H9 (cell line): ENCODE measurements around the gene CLSTN3. TPM values are rescaled to one million over a fixed set of nuclear protein-coding genes. Genes with fewer than 3 reads are reported as not detected.

ENCODE experiments used
- DNase-seq: peaks from one replicate; pipeline ENCODE4 v3.0.0-alpha.2; 2017
- H2AFZ ChIP-seq: one replicate; pipeline ENCODE4 v1.6.1; 2013; ENCODE audit warnings: mild to moderate bottlenecking, low read length, control low read depth, moderate library complexity
- H2AK5ac ChIP-seq: 2 replicates; pipeline ENCODE4 v1.6.1; 2013; ENCODE audit warnings: low read length, control low read depth, mixed read lengths; ENCODE audit not compliant: insufficient read length
- H2BK120ac ChIP-seq: one replicate; pipeline ENCODE4 v1.6.1; 2013; ENCODE audit warnings: low read depth, mild to moderate bottlenecking, low read length, control low read depth, inconsistent platforms; ENCODE audit not compliant: poor library complexity, severe bottlenecking
- H2BK12ac ChIP-seq: 2 replicates; pipeline ENCODE4 v1.6.1; 2013; ENCODE audit warnings: low read length, control low read depth, mixed read lengths, low read depth; ENCODE audit not compliant: insufficient read length
- H2BK15ac ChIP-seq: 2 replicates; pipeline ENCODE4 v1.6.1; 2013; ENCODE audit warnings: low read depth, low read length, control low read depth
- H2BK20ac ChIP-seq: one replicate; pipeline ENCODE4 v1.6.1; 2013; ENCODE audit warnings: low read depth, mild to moderate bottlenecking, low read length, control low read depth, inconsistent platforms; ENCODE audit not compliant: poor library complexity, severe bottlenecking
- H2BK5ac ChIP-seq: 2 replicates; pipeline ENCODE4 v1.6.1; 2013; ENCODE audit warnings: low read length, control low read depth, mixed read lengths; ENCODE audit not compliant: insufficient read length
- H3K14ac ChIP-seq: 2 replicates; pipeline ENCODE4 v1.6.1; 2013; ENCODE audit warnings: low read length, control low read depth; ENCODE audit not compliant: insufficient read depth
- H3K18ac ChIP-seq: 2 replicates; pipeline ENCODE4 v1.6.1; 2013; ENCODE audit warnings: low read depth, mild to moderate bottlenecking, mixed read lengths, low read length, control low read depth; ENCODE audit not compliant: insufficient read length
- H3K23ac ChIP-seq: 2 replicates; pipeline ENCODE4 v1.6.1; 2013; ENCODE audit warnings: low read length, control low read depth, mixed read lengths, low read depth; ENCODE audit not compliant: insufficient read length
- H3K23me2 ChIP-seq: 2 replicates; pipeline ENCODE4 v1.6.1; 2013; ENCODE audit warnings: low read depth, mild to moderate bottlenecking, mixed read lengths, low read length, control low read depth; ENCODE audit not compliant: insufficient read length, poor library complexity, severe bottlenecking
- H3K27ac ChIP-seq: 2 replicates; pipeline ENCODE4 v1.5.1; 2013; ENCODE audit warnings: low read length, control low read depth, mixed read lengths, low read depth; ENCODE audit not compliant: insufficient read length
- H3K27me3 ChIP-seq: 2 replicates; pipeline ENCODE4 v1.6.1; 2013; ENCODE audit warnings: low read length, control low read depth, inconsistent platforms; ENCODE audit not compliant: insufficient read depth
- H3K4ac ChIP-seq: 2 replicates; pipeline ENCODE4 v1.6.1; 2013; ENCODE audit warnings: low read depth, mild to moderate bottlenecking, control low read depth, inconsistent platforms, low read length, moderate library complexity
- H3K4me1 ChIP-seq: 2 replicates; pipeline ENCODE4 v1.6.1; 2013; ENCODE audit warnings: low read length, control low read depth, inconsistent platforms; ENCODE audit not compliant: insufficient read depth
- H3K4me2 ChIP-seq: 2 replicates; pipeline ENCODE4 v1.6.1; 2013; ENCODE audit warnings: low read length, control low read depth, mixed read lengths; ENCODE audit not compliant: insufficient read length, insufficient read depth
- H3K56ac ChIP-seq: 2 replicates; pipeline ENCODE4 v1.6.1; 2013; ENCODE audit warnings: low read depth, mild to moderate bottlenecking, mixed read lengths, low read length, control low read depth; ENCODE audit not compliant: insufficient read length
- H3K79me1 ChIP-seq: 2 replicates; pipeline ENCODE4 v1.6.1; 2013; ENCODE audit warnings: low read depth, mild to moderate bottlenecking, moderate library complexity, low read length, control low read depth, inconsistent platforms; ENCODE audit not compliant: insufficient read depth, poor library complexity, severe bottlenecking
- H3K79me2 ChIP-seq: 2 replicates; pipeline ENCODE4 v1.6.1; 2013; ENCODE audit warnings: low read length, control low read depth, inconsistent platforms; ENCODE audit not compliant: insufficient read depth
- H3K9ac ChIP-seq: 2 replicates; pipeline ENCODE4 v1.6.1; 2013; ENCODE audit warnings: low read length, control low read depth, mixed read lengths; ENCODE audit not compliant: insufficient read length; ENCODE audit errors: extremely low read depth
- H3K9me3 ChIP-seq: one replicate; pipeline ENCODE4 v1.6.1; 2013; ENCODE audit warnings: low read depth, low read length, inconsistent platforms; ENCODE audit not compliant: control insufficient read depth
- H3T11ph ChIP-seq: one replicate; pipeline ENCODE4 v1.6.1; 2013; ENCODE audit warnings: mild to moderate bottlenecking, low read length, control low read depth, inconsistent platforms
- H4K20me1 ChIP-seq: one replicate; pipeline ENCODE4 v1.6.1; 2013; ENCODE audit not compliant: control insufficient read depth, insufficient read length, insufficient read depth
- H4K5ac ChIP-seq: 2 replicates; pipeline ENCODE4 v1.6.1; 2013; ENCODE audit warnings: low read depth, mild to moderate bottlenecking, mixed read lengths, low read length, control low read depth; ENCODE audit not compliant: insufficient read length
- H4K8ac ChIP-seq: replicated peaks from 2 replicates; pipeline ENCODE4 v1.6.1; 2013; ENCODE audit warnings: low read length, control low read depth, mixed read lengths, low read depth; ENCODE audit not compliant: insufficient read length
- H4K91ac ChIP-seq: 2 replicates; pipeline ENCODE4 v1.6.1; 2013; ENCODE audit warnings: low read depth, mild to moderate bottlenecking, moderate library complexity, mixed read lengths, low read length, control low read depth; ENCODE audit not compliant: insufficient read length
- H3K27ac Mint-ChIP-seq, 3 experiments: 2 replicates in 2 of 3; 3 replicates in 1 of 3; pipeline ENCODE4 v1.8.0; 2020 to 2021; ENCODE audit warnings: mixed read lengths in 3 of 3, mild to moderate bottlenecking in 1 of 3, moderate library complexity in 1 of 3
- H3K27me3 Mint-ChIP-seq: 2 replicates; pipeline ENCODE4 v1.8.0; 2021; ENCODE audit warnings: low read depth, mild to moderate bottlenecking, moderate library complexity, mixed read lengths
- H3K36me3 Mint-ChIP-seq, 3 experiments: 2 replicates in 2 of 3; 3 replicates in 1 of 3; pipeline ENCODE4 v1.8.0; 2020 to 2021; ENCODE audit warnings: low read depth in 3 of 3, mixed read lengths in 3 of 3; ENCODE audit not compliant: insufficient read depth in 1 of 3
- H3K4me1 Mint-ChIP-seq, 2 experiments: 2 replicates each; pipeline ENCODE4 v1.8.0; 2020; ENCODE audit warnings: mixed read lengths in 2 of 2
- H3K4me3 Mint-ChIP-seq, 2 experiments: 2 replicates in 1 of 2; 3 replicates in 1 of 2; pipeline ENCODE4 v1.8.0; 2020 to 2021; ENCODE audit warnings: mild to moderate bottlenecking in 2 of 2, mixed read lengths in 2 of 2, moderate library complexity in 1 of 2
- H3K9me3 Mint-ChIP-seq, 2 experiments: 2 replicates in 1 of 2; 3 replicates in 1 of 2; pipeline ENCODE4 v1.8.0; 2020; ENCODE audit warnings: mild to moderate bottlenecking in 2 of 2, mixed read lengths in 2 of 2, moderate library complexity in 1 of 2
- WGBS: extraction: QIAGEN DNeasy Blood & Tissue Kit; methylation state at CpG from one replicate; pipeline ENCODE4 v1.1.7; 2013; ENCODE audit warnings: missing lambda C conversion rate, low lambda C conversion rate, mixed read lengths; ENCODE audit not compliant: insufficient read length; ENCODE audit errors: extremely low coverage; 5-methylcytosine and 5-hydroxymethylcytosine counted together
- total RNA-seq: library from RNA; stranded (reverse); gene quantifications from 2 replicates; pipeline ENCODE4 v1.2.1, GENCODE V29; 2021
- TF ChIP-seq, protein P1 (sequence below): fragments of 200-600 bp; sonication (generic); conservative IDR thresholded peaks from 3 replicates; pipeline ENCODE4 v1.8.0; 2021; ENCODE audit warnings: antibody characterized with exemption, mild to moderate bottlenecking

The CLSTN3 gene
- total RNA-seq, 1 experiment from 2014 or later, result 26.2 TPM

DNA sequence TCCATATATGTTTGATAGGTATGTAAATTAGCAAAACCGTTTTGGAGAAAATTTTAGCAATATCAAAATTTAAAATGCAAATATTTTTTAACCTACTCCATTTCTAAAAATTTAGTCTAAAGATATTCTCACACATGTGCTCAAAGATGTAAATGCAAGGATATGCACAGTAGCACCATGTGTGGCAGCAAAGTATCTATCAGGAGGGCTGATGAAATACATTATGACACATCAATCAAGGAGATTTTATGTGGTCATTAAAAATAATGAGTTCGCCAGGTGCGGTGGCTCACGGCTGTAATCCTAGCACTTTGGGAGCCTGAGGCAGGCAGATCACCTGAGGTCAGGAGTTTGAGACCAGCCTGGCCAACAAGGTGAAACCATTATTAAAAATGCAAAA is 29.9 kb upstream of the CLSTN3 start:
- H3K4ac ChIP-seq, result no peak overlapping the region

More for the DNA sequence above, 29.9 kb upstream of the CLSTN3 start:
- H2BK20ac ChIP-seq, result no peak overlapping the region
- H3K9ac ChIP-seq, result no peak overlapping the region
- no peaks in the 10 kb centered on the region for H3K23me2 ChIP-seq
- no peak overlapping the region for H3K14ac ChIP-seq
- no peaks in the 10 kb centered on the region for H3K79me1 ChIP-seq
- no peak overlapping the region for H3K27ac ChIP-seq
- H3K36me3 Mint-ChIP-seq, result peaks cover 7 to 30% (median 17%) of the 10 kb centered on the region in 3 experiments; a peak in 6 of 7 replicates
- H2BK120ac ChIP-seq, result no peak overlapping the region
- H2AK5ac ChIP-seq, result no peak overlapping the region
- peaks cover 8 to 11% of the 10 kb centered on the region in 2 experiments for H3K4me1 Mint-ChIP-seq
- no peak overlapping the region for H4K8ac ChIP-seq
- H3K23ac ChIP-seq, result no peak overlapping the region
- H3K9me3 ChIP-seq, result no peaks in the 10 kb centered on the region
- TF ChIP-seq, protein P1, sequence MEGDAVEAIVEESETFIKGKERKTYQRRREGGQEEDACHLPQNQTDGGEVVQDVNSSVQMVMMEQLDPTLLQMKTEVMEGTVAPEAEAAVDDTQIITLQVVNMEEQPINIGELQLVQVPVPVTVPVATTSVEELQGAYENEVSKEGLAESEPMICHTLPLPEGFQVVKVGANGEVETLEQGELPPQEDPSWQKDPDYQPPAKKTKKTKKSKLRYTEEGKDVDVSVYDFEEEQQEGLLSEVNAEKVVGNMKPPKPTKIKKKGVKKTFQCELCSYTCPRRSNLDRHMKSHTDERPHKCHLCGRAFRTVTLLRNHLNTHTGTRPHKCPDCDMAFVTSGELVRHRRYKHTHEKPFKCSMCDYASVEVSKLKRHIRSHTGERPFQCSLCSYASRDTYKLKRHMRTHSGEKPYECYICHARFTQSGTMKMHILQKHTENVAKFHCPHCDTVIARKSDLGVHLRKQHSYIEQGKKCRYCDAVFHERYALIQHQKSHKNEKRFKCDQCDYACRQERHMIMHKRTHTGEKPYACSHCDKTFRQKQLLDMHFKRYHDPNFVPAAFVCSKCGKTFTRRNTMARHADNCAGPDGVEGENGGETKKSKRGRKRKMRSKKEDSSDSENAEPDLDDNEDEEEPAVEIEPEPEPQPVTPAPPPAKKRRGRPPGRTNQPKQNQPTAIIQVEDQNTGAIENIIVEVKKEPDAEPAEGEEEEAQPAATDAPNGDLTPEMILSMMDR, result no peak
- no peak overlapping the region for H2AFZ ChIP-seq
- H3K27ac Mint-ChIP-seq, result no peak overlapping the region
- H4K91ac ChIP-seq, result no peak overlapping the region
- no peak overlapping the region for H3K56ac ChIP-seq
- no peak overlapping the region for H3K4me2 ChIP-seq
- peaks cover 2% of the 10 kb centered on the region; the same call in 1 of the 2 replicates for H3K4me1 ChIP-seq
- DNase-seq, result no peak
- no peaks in the 10 kb centered on the region for H3K9me3 Mint-ChIP-seq
- no peak overlapping the region for H2BK12ac ChIP-seq
- no peak overlapping the region for H4K5ac ChIP-seq
- no peaks in the 10 kb centered on the region for H4K20me1 ChIP-seq
- no peaks in the 10 kb centered on the region for H3K27me3 Mint-ChIP-seq
- no peak overlapping the region for H3K4me3 Mint-ChIP-seq
- no peaks in the 10 kb centered on the region for H3K27me3 ChIP-seq
- no peak overlapping the region for H2BK15ac ChIP-seq
- no peaks in the 10 kb centered on the region for H3K79me2 ChIP-seq
- no peak overlapping the region for H2BK5ac ChIP-seq
- H3K18ac ChIP-seq, result no peak overlapping the region
- H3T11ph ChIP-seq, result no peak overlapping the region
- no CpG with 5 or more reads among the region's 4 CpGs for WGBS
